NOMO-1 (cell line): ENCODE measurements around the gene AKAP7.
A peak's percentile ranks its signal among the peaks of the same experiment; 100 is the strongest.
"Not testable (repeated sequence)": the region's sequence is repeated elsewhere in the genome, so short reads cannot be mapped to it uniquely, and the experiment has no call there.

Experiments
- DNase-seq, 2 experiments: peaks; one replicate each; lab custom pipeline; 2025; ENCODE audit not compliant: unreplicated experiment in 2 of 2; lab: John Stamatoyannopoulos, UW

The AKAP7 gene

DNA sequence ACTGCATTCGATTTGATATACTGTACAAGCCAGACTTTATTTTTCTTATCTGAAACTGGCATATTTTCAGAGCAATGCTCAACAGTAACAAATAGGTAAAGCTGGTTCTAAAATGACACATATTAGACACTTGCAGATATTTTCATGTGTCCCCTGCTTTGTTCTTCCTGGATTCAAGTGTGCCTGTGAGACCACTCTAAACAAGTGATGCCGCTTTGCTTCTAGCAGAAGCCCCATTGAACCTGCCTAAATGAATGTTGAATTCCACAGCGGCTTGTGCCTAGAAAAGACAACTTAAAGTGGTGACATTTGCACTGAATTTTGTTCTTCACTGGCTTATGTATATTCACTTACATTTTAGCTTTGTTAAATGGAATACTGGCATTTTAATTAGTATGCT lies 115.7 kb downstream of the AKAP7 start:
- no peak for DNase-seq

DNA sequence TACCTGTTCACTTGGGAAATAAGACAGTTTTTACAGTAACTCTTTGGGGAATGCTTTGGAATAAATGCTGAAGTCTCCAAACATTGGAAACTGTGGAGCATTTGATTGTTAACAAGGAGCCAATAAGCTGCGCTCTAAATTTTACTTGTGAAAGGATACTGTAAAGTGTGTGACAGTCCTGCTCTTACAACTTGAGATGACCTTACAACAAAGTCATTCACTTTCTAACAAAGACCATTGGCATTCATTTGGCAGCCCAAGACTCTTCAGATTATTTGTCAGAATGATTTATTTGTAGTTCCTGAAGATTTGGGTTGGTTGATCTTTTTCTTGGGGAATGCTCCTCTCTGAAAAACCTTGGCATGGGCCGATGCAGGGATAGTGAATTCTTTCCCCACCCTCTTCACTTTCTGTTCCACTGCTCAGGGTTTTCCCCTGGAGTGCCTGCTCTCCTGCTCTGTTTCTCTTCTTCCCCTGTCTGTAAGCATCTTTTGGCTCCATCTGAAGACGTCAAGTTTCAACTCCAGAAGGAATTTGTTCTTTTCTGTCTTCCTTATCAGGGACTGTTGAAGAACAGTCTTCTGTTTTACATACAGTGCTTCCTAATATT lies 116.4 kb downstream of the AKAP7 start:
- DNase-seq = no peak

DNA sequence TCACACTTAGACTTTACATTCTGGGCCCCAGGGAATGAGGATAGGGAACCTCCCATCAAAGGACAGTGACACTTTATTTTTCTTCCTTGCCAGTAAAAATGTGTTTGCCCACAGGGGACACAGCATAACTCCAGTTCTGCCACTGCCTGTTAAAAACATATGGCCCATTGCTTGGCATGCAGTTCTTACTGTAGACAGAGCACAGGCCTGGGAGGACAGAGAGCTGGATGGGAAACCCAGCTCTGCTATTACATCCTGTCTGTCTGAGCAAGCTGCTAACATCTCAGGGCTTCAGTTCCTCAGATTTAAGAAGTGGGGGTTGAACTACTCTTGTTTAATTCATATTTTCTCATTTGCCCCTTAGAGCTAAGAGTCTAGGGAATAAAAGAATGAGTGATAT lies 120.2 kb downstream of the AKAP7 start:
- no peak for DNase-seq

DNA sequence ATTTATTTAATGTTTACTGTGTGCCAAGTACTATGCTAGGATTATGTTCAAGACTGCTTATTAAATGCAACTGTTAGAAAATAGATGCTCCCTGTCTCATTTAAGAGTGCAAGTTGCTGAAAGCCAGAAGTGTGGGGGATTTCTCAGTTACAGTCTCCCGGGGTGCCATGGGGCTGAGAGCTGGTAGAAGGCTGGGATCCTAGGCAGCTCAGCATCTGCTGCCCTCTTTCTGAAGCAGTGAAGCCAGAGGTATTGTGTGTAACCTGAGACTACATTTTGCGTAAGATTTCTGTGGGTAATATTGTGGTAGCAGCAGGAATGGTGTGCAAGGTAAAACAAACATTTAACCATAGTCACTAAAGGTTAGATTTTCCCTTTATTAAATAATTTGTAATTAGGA lies 120.6 kb downstream of the AKAP7 start:
- no peak for DNase-seq

DNA sequence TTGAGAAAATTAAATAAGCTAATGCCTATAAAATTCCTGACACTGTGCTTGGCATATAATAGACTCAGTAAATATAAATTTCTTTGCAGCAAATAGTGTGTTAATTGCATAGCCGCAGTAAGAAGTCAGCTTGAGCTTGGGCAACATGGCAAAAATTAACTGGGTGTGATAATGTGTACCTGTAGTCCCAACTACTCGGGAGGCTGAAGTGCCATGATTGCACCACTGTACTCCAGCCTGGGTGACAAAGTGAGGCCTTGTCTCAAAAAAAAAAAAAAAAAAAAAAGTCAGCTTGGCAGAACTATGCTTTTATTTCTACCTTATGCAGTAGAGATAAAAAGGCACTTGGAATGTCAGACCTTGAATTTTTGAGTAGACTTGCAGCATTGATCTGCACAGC lies 121.8 kb downstream of the AKAP7 start:
- DNase-seq = no peak

DNA sequence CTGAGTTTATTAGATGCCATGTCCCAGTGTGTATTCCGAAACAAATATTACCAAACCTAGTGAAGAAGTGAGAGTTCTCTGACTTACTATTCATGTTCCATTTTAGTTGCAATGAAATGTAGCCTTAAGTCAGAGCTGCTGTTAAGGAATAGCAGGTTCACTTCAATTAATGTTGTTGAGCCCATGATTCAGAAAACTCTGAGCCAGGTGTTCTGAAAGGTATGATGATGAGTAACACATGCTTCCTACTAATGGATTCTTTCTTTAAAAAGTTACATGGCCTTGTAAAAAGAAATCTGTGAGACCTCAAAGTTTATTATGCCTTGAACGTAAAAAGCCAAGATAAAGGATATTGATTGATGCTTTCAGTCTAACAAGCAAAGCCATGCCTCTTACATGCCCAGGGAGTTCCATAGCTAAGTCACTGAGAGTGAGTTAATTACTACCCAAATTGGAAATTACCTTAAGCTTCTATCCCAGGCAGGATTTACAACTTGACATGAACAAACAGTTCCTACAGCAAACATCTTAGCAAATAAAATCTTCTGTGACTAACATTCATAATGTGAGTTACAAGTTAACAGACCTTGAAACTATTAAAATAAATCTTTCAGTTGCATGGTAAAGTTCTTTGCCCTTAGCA lies 122.9 kb downstream of the AKAP7 start:
- no peak for DNase-seq

DNA sequence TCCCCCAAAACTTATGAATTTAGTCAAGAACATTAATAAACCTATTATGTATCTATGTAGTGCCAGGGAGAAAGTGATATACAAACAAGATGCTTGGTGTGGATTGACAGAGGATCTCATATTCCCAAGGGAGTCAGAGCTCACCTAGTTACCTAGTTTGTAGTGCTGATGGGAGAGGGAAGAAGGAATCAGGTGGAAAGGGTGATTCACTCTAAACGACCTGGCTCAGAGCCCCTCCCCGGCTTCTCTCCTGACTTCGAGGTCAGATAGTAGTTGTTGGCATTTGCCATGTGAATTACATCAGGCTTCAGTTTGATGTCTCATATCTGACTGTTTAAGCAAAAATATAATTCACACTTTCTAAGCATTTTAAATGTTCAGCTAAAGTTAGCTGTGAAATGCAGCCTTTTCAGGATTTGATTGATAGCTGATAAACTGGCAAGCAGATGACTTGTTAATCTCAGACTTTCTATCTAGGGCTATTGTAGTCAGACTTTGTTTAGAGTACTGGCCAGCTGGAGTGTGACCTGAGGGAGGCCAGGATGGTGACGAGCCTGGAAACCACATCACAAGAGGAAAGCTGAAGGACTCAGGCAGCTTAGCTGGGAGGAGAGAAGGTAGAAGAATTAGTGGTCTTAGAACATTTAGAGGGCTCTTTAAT lies 123.7 kb downstream of the AKAP7 start:
- no peak for DNase-seq

DNA sequence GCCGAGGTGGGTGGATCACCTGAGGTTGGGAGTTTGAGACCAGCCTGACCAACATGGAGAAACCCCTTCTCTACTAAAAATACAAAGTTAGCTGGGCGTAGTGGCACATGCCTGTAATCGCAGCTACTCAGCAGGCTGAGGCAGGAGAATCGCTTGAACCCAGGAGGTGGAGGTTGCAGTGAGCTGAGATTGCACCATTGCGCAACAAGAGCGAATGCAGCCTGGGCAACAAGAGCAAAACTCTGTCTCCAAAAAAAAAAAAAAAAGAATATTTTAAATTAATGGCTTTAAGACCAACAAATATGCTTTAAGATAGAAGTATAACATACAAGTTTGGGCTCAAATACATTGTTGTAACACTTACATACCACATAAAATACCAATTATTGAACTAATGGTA lies 125.7 kb downstream of the AKAP7 start:
- not testable (repeated sequence) for DNase-seq

DNA sequence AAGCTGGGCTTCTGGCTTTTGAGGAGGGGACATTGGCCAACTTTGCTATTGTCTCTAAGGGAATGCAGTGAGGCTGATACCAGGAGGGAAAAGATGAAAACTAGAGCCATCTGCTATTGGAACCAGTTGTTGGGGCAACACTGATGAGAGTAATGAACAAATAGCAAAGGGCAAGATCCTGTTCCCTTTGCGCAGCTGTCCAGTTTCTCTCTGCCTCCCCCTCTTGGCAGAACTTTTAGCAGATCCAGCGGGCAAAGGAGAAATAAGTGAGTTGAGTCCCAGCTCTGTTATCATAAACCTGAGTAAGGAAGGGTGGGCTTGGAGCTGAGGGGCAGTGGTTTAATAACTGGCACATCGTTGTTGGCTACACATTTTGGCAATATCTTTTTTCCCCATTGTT lies 126.8 kb downstream of the AKAP7 start:
- DNase-seq = no peak

DNA sequence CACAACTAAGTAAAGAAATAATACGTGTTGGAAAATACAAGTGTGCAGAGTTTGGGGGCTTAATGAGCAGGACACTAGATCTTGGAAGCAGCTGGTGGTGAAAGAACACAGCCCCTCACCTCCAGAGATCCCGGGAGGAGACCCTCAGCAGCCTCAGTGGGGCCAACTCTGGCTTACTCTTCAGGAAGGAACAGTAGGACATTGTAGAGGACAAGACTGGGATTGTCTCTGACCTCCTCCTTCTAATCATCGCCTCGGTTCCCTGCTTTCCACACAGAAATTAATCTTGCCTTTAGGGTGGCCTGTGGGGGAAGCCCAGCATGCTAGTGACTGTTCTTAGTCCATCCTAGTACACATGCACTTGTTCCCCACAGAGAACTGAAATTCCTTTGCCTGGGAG lies 130.7 kb downstream of the AKAP7 start:
- DNase-seq = no peak

DNA sequence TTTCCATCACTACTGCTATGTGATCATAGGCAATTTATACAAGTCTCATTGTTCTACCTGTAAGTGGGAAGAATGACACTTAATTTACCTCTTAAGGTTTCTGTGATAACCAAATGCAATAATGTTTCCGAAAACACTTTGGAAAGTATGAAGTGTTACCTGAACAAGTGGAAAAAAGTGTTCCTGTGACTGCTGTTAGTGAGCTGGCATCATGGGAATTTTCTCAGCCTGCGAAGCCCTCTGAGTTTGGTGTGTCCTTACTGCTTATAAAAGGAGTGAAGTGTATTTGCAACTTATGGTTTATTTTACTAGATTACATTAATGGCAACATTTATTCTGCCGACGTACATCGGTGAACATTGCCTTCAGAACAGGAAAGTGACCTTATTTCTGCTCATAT lies 133.0 kb downstream of the AKAP7 start:
- DNase-seq = no peak

DNA sequence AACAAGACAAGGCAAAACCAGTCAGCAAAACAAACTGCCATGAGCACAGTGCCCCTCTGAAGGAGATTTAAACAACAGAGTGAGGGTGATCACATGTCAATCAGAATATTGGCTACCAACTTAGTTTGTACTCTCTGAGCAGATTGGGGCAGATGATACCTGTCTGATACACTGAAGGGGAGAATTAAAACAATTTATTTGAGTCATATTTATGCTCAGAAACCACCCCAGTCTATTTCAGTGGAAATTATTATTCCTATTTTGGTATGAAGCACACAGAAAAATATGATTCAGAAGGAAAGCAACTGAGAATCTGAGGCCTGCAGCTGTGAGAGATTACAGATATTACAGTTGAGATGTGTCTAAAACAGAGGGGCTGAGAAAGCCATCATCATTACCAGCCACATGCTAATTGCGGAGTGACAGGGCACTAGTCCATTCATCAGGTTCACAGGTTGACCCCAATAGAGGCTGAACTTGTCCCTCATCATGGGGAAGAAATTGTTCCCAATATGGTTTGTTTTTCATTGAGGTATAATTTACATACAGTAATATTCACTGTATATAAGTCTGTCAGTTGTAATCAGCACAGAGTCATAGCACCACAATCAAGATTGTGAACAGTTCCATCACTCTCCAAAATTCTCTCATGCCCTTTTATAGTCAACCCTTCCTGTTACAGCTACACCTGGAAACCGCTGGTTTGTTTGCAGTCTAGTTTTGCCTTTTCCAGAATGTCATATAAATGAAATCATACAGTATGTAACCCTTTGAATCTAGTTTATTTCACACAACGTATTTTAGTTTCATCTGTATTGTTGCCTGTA lies 134.5 kb downstream of the AKAP7 start:
- no peak for DNase-seq

DNA sequence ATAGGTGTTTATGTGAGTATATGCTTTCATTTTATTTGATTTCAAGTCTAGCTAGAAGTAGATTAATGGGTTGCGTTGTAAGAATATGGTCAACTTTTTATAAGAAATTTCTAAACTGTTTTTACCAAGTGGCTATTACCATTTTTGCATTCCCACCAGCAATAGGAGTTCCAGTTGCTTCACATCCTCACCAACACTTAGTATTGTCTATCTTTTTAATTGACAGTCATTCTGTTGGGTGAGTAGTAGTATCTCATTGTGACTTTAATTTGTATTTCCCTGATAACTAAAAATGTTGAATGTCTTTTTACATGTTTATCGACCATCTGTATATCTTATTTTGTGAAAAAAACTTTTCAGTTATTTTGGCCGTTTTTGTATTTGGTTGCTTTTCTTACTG lies 135.3 kb downstream of the AKAP7 start:
- no peak for DNase-seq

DNA sequence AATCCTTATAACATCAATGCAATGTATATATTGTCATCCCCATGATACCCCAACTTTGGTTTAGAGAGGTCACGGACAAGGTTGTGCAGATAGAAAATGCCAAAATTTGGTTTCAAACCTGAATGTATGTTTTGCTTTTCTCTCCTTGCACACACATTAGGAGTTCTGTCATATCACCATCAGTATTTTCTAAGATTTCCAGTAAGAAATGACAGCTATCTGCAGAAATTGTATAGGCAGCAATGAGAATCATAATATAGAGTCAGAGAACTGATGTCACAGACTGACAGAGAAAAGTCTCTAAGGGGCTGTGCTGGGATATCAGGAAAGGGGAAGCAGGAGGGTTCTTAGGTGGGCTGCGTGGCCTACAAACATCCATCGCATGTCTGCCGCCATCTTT lies 140.0 kb downstream of the AKAP7 start:
- no peak for DNase-seq

DNA sequence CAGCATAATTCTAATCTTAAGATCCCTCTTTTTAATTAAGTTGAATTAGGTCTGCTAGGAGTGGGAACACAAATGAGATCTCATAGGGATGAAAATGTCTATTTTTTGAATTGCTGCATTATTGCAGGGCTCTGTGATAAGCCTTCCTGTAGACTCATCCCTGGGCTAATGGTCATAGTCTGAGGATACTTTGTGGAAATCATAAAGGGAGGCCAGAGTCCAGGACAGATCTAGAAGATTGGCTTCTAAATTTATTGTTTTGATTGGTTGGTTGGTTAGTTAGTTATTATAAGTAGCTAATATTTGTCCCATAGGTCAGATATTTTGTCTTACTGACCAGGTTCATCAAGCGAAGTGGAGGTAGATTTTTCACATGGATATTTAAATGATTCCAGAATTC lies 142.3 kb downstream of the AKAP7 start:
- no peak for DNase-seq

DNA sequence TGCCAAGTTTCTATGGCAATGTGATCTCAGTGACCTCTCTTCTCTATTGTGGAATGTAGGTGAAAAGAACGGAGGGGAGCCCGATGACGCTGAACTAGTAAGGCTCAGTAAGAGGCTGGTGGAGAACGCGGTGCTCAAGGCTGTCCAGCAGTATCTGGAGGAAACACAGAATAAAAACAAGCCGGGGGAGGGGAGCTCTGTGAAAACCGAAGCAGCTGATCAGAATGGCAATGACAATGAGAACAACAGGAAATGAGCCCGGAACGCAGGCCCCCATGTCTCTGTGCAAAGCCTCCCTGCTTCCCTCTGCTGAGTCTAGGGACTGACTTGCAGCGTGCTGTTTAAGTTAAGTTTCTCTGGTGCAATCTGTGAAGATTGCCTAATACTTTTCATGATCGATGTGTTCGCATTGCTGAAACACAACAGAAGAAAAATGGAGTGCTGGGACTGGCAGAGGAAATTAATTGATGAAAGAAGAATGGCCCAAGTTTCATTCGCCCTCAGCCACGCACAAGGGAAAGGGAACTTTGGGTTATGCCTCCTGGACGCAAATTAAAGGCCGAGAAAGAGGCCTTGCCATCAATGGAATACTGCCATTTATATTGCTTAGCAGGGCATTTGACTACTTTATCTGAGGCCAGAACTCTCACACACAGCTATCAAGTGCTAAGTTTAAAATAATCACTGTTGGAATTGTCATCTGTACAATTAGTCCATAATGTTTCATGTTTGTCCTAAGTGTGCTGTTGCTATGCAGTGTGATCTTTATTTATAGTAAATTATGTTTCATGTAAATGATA lies 146.4 kb downstream of the AKAP7 start:
- peak; percentile 46 to 92 for DNase-seq

DNA sequence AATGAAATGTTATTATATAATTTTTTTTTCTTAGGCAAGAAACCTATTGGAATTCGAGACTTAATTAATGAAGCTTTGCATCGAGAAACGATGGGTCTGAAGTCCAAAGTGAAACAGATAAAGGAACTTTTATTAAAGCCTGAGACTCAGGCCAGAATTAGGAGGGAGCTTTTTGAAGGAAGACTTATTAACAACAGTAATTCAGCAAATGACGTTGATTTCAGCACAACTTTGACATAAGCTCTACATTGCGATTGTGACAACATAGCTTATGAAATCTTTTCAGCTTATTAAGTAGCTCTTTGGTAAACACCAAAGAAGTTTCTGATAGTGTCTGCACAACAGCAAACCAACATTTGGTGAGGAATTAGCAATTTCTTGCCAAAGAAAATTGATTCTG lies 147.1 kb downstream of the AKAP7 start:
- no peak for DNase-seq

DNA sequence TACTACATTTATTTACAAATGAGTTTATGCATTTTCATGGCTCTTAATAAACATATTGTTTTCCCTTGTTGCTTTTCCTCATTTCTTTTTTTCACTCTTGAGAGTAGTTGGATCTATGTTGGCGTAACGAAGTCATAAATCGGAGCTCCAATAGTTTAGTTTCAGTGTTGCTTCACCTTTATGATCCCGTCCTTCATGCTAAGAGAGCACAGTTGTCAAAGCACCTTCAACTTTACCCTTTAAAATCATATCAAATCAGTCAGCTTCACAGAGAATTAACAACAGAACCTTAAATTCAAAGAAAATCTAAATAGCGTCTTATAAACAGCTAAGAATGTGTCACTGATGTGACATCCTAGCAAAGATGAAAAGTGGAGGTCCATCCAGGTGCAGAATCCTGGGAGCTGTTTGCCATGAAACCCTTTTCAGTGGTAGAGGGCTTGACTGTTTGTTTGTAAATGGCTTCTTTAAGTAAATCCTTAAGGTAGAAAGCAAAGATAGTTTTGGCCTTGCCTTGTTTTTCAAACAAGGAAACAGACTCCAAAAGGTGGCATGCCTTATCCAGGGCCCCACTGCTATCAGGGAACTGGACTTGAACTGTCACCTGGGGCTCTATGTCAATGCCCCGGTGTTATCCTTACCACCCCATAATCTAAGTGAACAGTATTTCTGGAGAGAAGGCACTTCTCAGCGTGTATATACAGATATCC lies 148.4 kb downstream of the AKAP7 start:
- no peak for DNase-seq

DNA sequence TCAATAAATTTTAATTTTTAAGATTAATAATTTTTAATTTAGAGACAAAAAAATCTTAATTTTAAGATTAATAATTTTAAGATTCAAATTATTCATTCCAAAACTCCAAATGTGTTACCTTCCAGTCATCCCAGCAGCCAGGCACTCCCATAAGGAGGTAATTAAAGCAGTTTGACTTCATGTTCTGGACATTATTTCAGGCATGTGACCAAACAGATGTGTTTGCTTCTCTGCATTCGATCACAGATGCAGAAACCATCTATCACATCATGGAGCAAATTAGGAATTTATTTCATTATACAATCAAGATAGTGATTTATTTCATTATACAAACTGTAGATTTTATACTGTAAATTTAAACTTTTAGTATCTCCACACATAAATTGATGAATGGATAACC lies 150.3 kb downstream of the AKAP7 start:
- no peak for DNase-seq

DNA sequence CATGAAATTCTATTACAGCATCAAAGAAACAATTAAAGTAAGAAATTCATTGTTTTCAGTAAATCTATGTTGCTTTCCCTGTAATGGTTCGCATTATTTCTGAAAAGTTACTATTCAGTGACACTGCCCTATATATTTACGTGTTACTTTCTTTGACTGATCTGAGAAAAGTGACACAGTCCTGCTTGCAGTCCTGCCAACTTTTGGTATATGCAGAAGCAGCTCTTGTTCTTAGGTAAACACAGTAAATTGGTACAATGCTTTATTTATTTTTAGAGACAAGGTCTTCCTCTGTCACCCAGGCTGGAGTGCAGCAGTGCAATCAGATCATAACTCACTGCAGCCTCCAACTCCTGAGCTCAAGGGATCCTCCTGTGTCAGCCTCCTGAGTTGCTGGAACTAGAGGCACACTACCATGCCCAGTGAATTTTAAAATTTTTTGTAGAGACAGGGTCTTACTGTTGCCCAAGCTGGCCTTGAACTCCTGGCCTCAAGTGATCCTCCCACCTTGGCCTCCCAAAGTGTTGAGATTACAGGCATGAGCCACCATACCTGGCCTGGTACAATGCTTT lies 151.3 kb downstream of the AKAP7 start:
- no peak for DNase-seq
